K562 (cell line): ENCODE measurements around the gene EXTL1. TPM values are rescaled to one million over a fixed set of nuclear protein-coding genes. Genes with fewer than 3 reads are reported as not detected.

Experiments
- ATAC-seq: fragments of 200-7000 bp; cut with Tn5 transposase; 3 replicates; pipeline ENCODE4 v1.9.1; 2020; ENCODE audit warnings: moderate library complexity
- BruUV-seq: library from RNA; stranded (reverse); fragments of 400-500 nt; replicated peaks from 2 replicates; lab custom pipeline; 2021; lab: Mats Ljungman, UMichigan
- CTCF ChIA-PET: fragments of 300-600 bp; formaldehyde crosslinking; extraction: SDS; loops from one replicate; lab custom pipeline; 2021; ENCODE audit warnings: low intra/inter-chr PET ratio; lab: Yijun Ruan, JAX
- POLR2A ChIA-PET: fragments of 300-600, 350-650 bp; sonication (Branson Sonifier 250); formaldehyde crosslinking; extraction: SDS; loops from one replicate; lab custom pipeline; 2021; ENCODE audit warnings: antibody characterized with exemption, inconsistent platforms; lab: Yijun Ruan, JAX
- DNase-seq, 4 experiments: peaks; one replicate each; pipeline versions ENCODE4 v3.0.0 to v3.0.0-alpha.2; 2011 to 2018; ENCODE audit warnings: low spot score in 3 of 4, mixed read lengths in 3 of 4; ENCODE audit errors: extremely low read depth in 1 of 4
- FAIRE-seq: peaks from 2 replicates; lab custom pipeline; 2011; peaks lifted over from hg19 to GRCh38; lab: Jason Lieb, UNC
- H2AFZ ChIP-seq: 2 replicates; pipeline ENCODE4 v1.6.0; 2011; ENCODE audit warnings: low read depth, low read length, control low read depth, inconsistent platforms
- H3K27ac ChIP-seq: fragments of 200-600 bp; 3 replicates; pipeline ENCODE4 v1.8.0; 2011; ENCODE audit warnings: low read depth, mild to moderate bottlenecking, control low read depth, inconsistent platforms, low read length, moderate library complexity, mixed read lengths; ENCODE audit errors: extremely low read depth
- H3K27me3 ChIP-seq, 2 experiments: fragments of 300-600 bp in 1 of 2; 2 replicates in 1 of 2; 3 replicates in 1 of 2; pipeline versions ENCODE4 v1.6.0 to v1.8.0; 2011; ENCODE audit warnings: inconsistent platforms in 2 of 2, low read length in 2 of 2, mild to moderate bottlenecking in 1 of 2, mixed read lengths in 1 of 2, moderate library complexity in 1 of 2; ENCODE audit not compliant: control insufficient read depth in 2 of 2, insufficient read depth in 2 of 2
- H3K36me3 ChIP-seq: fragments of 300-600 bp; 3 replicates; pipeline ENCODE4 v1.8.0; 2011; ENCODE audit warnings: mild to moderate bottlenecking, low read length, inconsistent platforms; ENCODE audit not compliant: control insufficient read depth, insufficient read depth
- H3K4me1 ChIP-seq, 2 experiments: fragments of 200-600 bp in 1 of 2; replicated peaks in 1 of 2; 2 replicates in 1 of 2; 3 replicates in 1 of 2; pipeline versions ENCODE4 v1.5.1 to v1.8.0; 2011; ENCODE audit warnings: inconsistent platforms in 2 of 2, low read length in 2 of 2, mild to moderate bottlenecking in 1 of 2, mixed read lengths in 1 of 2, moderate library complexity in 1 of 2; ENCODE audit not compliant: control insufficient read depth in 2 of 2, insufficient read depth in 2 of 2
- H3K4me2 ChIP-seq: 2 replicates; pipeline ENCODE4 v1.6.1; 2011; ENCODE audit warnings: low read length, control low read depth, inconsistent platforms, mixed read lengths; ENCODE audit not compliant: insufficient read depth
- H3K4me3 ChIP-seq: fragments of 200-600 bp; sonication (generic), shearing (Covaris generic); 2 replicates; pipeline ENCODE4 v1.5.1; 2016; ENCODE audit warnings: control low read depth, inconsistent platforms
- H3K79me2 ChIP-seq: fragments of 200-600 bp; 3 replicates; pipeline ENCODE4 v1.8.0; 2011; ENCODE audit warnings: low read length, inconsistent platforms; ENCODE audit not compliant: control insufficient read depth, insufficient read depth
- H3K9ac ChIP-seq, 2 experiments: 2 replicates each; pipeline versions ENCODE4 v1.6.0 to v1.6.1; 2011; ENCODE audit warnings: low read depth in 2 of 2, low read length in 2 of 2, control low read depth in 1 of 2, inconsistent platforms in 1 of 2, mild to moderate bottlenecking in 1 of 2, mixed read lengths in 1 of 2; ENCODE audit not compliant: insufficient read depth in 1 of 2
- H3K9me1 ChIP-seq: one replicate; pipeline ENCODE4 v1.6.0; 2011; ENCODE audit warnings: inconsistent platforms, mild to moderate bottlenecking, low read length, moderate library complexity; ENCODE audit not compliant: control insufficient read depth, insufficient read depth
- H3K9me3 ChIP-seq: replicated peaks from 2 replicates; pipeline ENCODE4 v1.5.1; 2011; ENCODE audit warnings: low read depth, low read length, inconsistent platforms; ENCODE audit not compliant: control insufficient read depth, insufficient read depth
- H4K20me1 ChIP-seq: replicated peaks from 2 replicates; pipeline ENCODE4 v1.6.1; 2011; ENCODE audit warnings: low read length, inconsistent platforms, mixed read lengths; ENCODE audit not compliant: control insufficient read depth, insufficient read depth
- PHF21A ChIP-seq: fragments of 450-650 bp; IDR thresholded peaks from 2 replicates; pipeline ENCODE4 v1.6.1; 2017; ENCODE audit warnings: low read depth, borderline replicate concordance
- WGBS: fragments of 100-300 bp; shearing (Covaris generic); methylation state at CpG from one replicate; pipeline ENCODE4 v1.1.6; 2016; ENCODE audit warnings: low coverage, mixed read lengths; ENCODE audit not compliant: insufficient coverage; ENCODE audit errors: missing lambda C conversion rate; 5-methylcytosine and 5-hydroxymethylcytosine counted together
- in situ Hi-C: fragments of 300-500 bp; cut with MboI; formaldehyde crosslinking; loops from 4 replicates; pipeline ENCODE4 v1.15.0; 2018; ENCODE audit warnings: inconsistent platforms, mixed read lengths
- intact Hi-C: fragments of 100-400 bp; cut with micrococcal nuclease; formaldehyde crosslinking; loops from 2 replicates; pipeline ENCODE4 v1.14.2; 2022
- polyA plus RNA-seq, 8 experiments: library from polyadenylated mRNA; depleted of rRNA in 4 of 8; stranded (reverse) in 5 of 8; unstranded in 3 of 8; fragments of >200 nt; fragmentation: Nextera tagmentation in 2 of 8; fragmentation: Illumina TruSeq in 1 of 8; extraction: Ambion mirVana in 2 of 8; extraction: Trizol in 1 of 8; gene quantifications; 2 replicates each; pipeline versions ENCODE4 v1.2.1 to v1.2.3, GENCODE V29; 2011 to 2014; ENCODE audit warnings: inconsistent platforms in 1 of 8, missing spikeins in 1 of 8
- total RNA-seq, 7 experiments: library from RNA; depleted of rRNA in 6 of 7; stranded (reverse); fragments of >200 nt in 6 of 7; fragmentation: Illumina TruSeq in 2 of 7; extraction: Trizol in 2 of 7; gene quantifications; 2 replicates each; pipeline versions ENCODE4 v1.2.1 to v1.2.3, GENCODE V29; 2011 to 2021; ENCODE audit warnings: low replicate concordance in 1 of 7
- TF ChIP-seq, protein P1 (sequence below): IDR thresholded peaks from 2 replicates; pipeline ENCODE4 v1.6.1; 2011; ENCODE audit not compliant: insufficient read length; ENCODE audit errors: extremely low read depth

Gene EXTL1
- total and polyA plus RNA-seq, 9 of the 15 experiments (the other 6 are each of a cell fraction or from before 2014, with no cell fraction given): 0.04 to 0.23 (median 0.08) TPM; not detected in 3

- H3K4me2 ChIP-seq: no peak overlapping the region
- no TSS peak for BruUV-seq
- H3K9ac ChIP-seq: no peak overlapping the region
- ATAC-seq: no peak
- H3K27me3 ChIP-seq: no peaks in the 10 kb centered on the region
- TF ChIP-seq, protein P1, sequence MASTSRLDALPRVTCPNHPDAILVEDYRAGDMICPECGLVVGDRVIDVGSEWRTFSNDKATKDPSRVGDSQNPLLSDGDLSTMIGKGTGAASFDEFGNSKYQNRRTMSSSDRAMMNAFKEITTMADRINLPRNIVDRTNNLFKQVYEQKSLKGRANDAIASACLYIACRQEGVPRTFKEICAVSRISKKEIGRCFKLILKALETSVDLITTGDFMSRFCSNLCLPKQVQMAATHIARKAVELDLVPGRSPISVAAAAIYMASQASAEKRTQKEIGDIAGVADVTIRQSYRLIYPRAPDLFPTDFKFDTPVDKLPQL: no peak
- peak; percentile 12; the same call in 1 of the 2 replicates for TF ChIP-seq PHF21A
- peaks cover 17 to 37% of the 10 kb centered on the region in 2 experiments for H3K4me1 ChIP-seq
- ChIA-PET CTCF (no interaction called here), POLR2A (interaction anchor here (0.6 to 1.3 kb wide), 7 partner anchors 10 to 159 kb away, joined by 3 to 5 read pairs (median 3); no protein-coding TSS in a partner anchor)
- no peak for DNase-seq
- H3K36me3 ChIP-seq: peaks cover 23% of the 10 kb centered on the region; the same call in 2 of the 3 replicates
- 73% methylated on average over 11 of the region's 11 CpGs for WGBS
- H3K79me2 ChIP-seq: no peaks in the 10 kb centered on the region
- in situ Hi-C loops (no loop called here), intact Hi-C loops (loop anchor here (10.0 kb wide), 1 partner anchor 165 kb away; no protein-coding TSS in a partner anchor)
- H4K20me1 ChIP-seq: no peaks in the 10 kb centered on the region
- H3K9me3 ChIP-seq: no peaks in the 10 kb centered on the region
- no peak overlapping the region for H2AFZ ChIP-seq
- FAIRE-seq: no peak
- no peaks in the 10 kb centered on the region for H3K9me1 ChIP-seq
- no peak overlapping the region for H3K27ac ChIP-seq
- no peak overlapping the region for H3K4me3 ChIP-seq
Measured at GRCh38 chr1:25989440-25990234, 31.9 kb upstream of the EXTL1 start.
